ENCODE measurements around the gene PRR15L. TPM values are rescaled to one million over a fixed set of nuclear protein-coding genes. Genes with fewer than 3 reads are reported as not detected.

The PRR15L gene
- total RNA-seq, 6 donors from 2014 or later = 34.2 to 105 (median 75.2) TPM

DNA sequence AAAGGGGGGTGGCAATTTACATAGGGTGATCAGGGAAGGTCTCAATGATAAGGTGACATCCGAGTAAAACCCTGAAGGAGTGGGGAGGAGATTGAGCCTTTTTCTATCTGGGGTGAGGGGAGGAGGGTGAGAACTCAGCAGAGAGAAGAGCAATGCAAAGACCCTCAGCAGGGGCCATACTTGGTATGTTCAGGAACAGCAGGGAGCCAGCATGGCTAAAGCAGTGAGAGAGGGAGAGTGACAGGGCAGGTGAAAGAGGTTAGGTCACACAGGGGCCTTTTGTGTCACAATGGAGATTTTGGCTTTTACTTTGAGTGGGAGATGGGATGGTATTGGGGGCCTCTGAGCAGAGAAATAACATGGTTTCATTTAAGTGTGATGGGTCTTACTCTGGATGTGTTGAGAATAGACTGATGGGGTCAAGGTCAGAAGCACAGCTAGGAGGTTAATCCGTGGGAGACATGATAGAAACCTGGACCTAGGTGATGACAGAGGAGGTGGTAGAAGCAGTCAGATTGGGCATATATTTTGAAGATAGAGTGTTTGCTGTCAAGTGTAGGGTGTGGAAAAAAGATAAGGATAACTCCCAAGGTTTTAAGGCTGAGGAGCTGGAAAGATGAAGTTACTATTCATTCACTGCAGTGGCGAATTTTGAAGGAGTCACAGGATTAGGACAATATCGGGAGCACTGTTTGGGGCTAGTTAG, 55.5 kb downstream of the PRR15L start:
- Histone ChIP-seq H3K9me3 (no peaks in the 10 kb centered on the region), H3K27ac (peak overlapping the region in 1 of 4 donors; percentile 20), H3K36me3 (peaks cover 0 to 10% (median 0%) of the 10 kb centered on the region in 4 donors), H3K4me3 (no peak overlapping the region), H3K4me1 (peaks cover 43 to 56% (median 46%) of the 10 kb centered on the region in 4 donors), H3K27me3 (no peaks in the 10 kb centered on the region)
- TF ChIP-seq POLR2AphosphoS5 (IDR thresholded peaks at IDR 0.05) (no peak), EP300 (IDR thresholded peaks at IDR 0.05) (no peak), POLR2A (IDR thresholded peaks at IDR 0.05) (no peak)
- TF ChIP-seq, protein P1, sequence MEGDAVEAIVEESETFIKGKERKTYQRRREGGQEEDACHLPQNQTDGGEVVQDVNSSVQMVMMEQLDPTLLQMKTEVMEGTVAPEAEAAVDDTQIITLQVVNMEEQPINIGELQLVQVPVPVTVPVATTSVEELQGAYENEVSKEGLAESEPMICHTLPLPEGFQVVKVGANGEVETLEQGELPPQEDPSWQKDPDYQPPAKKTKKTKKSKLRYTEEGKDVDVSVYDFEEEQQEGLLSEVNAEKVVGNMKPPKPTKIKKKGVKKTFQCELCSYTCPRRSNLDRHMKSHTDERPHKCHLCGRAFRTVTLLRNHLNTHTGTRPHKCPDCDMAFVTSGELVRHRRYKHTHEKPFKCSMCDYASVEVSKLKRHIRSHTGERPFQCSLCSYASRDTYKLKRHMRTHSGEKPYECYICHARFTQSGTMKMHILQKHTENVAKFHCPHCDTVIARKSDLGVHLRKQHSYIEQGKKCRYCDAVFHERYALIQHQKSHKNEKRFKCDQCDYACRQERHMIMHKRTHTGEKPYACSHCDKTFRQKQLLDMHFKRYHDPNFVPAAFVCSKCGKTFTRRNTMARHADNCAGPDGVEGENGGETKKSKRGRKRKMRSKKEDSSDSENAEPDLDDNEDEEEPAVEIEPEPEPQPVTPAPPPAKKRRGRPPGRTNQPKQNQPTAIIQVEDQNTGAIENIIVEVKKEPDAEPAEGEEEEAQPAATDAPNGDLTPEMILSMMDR (IDR thresholded peaks at IDR 0.05) = no peak
- no peak for ATAC-seq (ENCODE audit: low FRiP score in 2 of 2)
- WGBS, 2 donors = 81 to 82% methylated on average over 4 of the region's 4 CpGs
- DNase-seq = no peak

Other genes with a start within 250 kb of the PRR15L start
- gene TBX21, start 224.6 kb downstream of the PRR15L start, total RNA-seq = 1 to 10 TPM; 2.0 to 5.2 (median 3.4) TPM
- 10 to 100 TPM; 10.7 to 44.0 (median 19.3) TPM for gene OSBPL7, start 136.1 kb downstream of the PRR15L start, total RNA-seq
- gene MRPL10, start 126.3 kb downstream of the PRR15L start, total RNA-seq = 10 to 100 TPM; 23.1 to 44.2 (median 28.6) TPM
- 10 to 100 TPM in 1 of 6 donors, 1 to 10 TPM in 4, under 1 TPM in 1; 0.49 to 23.5 (median 9.1) TPM for gene LRRC46, start 126.2 kb downstream of the PRR15L start, total RNA-seq
- 10 to 100 TPM; 24.4 to 73.3 (median 34.8) TPM for gene SCRN2, start 116.6 kb downstream of the PRR15L start, total RNA-seq
- gene SP6, start 106.7 kb downstream of the PRR15L start, total RNA-seq = 1 to 10 TPM in 5 of 6 donors, under 1 TPM in 1; 0.76 to 6.4 (median 2.4) TPM
- 10 to 100 TPM in 3 of 6 donors, 1 to 10 TPM in 3; 7.6 to 19.4 (median 13.1) TPM for gene SP2, start 61.6 kb downstream of the PRR15L start, total RNA-seq
- gene PNPO, start 16.3 kb downstream of the PRR15L start, total RNA-seq = 10 to 100 TPM; 16.2 to 40.2 (median 28.7) TPM
- gene CDK5RAP3, start 13.2 kb upstream of the PRR15L start, total RNA-seq = 100 to 1,000 TPM in 5 of 6 donors, 10 to 100 TPM in 1; 76.6 to 661 (median 160) TPM
- 10 to 100 TPM in 4 of 6 donors, 1 to 10 TPM in 2; 5.2 to 33.5 (median 17.7) TPM for gene COPZ2, start 79.9 kb upstream of the PRR15L start, total RNA-seq
- 100 to 1,000 TPM; 105 to 203 (median 148) TPM for gene NFE2L1, start 90.5 kb upstream of the PRR15L start, total RNA-seq
- gene CBX1, start 143.6 kb upstream of the PRR15L start, total RNA-seq = 10 to 100 TPM; 12.6 to 38.8 (median 28.0) TPM
- 10 to 100 TPM; 19.5 to 27.2 (median 23.7) TPM for gene SNX11, start 149.9 kb upstream of the PRR15L start, total RNA-seq

All from upper lobe of left lung (tissue), 6 donors.